Body of pancreas (tissue), 4 donors: ENCODE results near the gene KCNC1. TPM values are rescaled to one million over a fixed set of nuclear protein-coding genes. Genes with fewer than 3 reads are reported as not detected.

Source experiments
- ATAC-seq: fragments of 150-250 bp; one replicate; pipeline ENCODE4 v1.9.1; 2016
- DNase-seq, 4 donors: peaks; one replicate each; pipeline ENCODE4 v3.0.0-alpha.2; 2019
- H3K27ac ChIP-seq, 4 donors: fragments of 200-600 bp; sonication (generic); 1 replicate in 3 of 4; 2 replicates in 1 of 4; pipeline versions ENCODE4 v1.5.1 to v1.6.1; 2016 to 2019; ENCODE audit warnings: mild to moderate bottlenecking in 1 of 4, mixed read lengths in 1 of 4, moderate library complexity in 1 of 4
- H3K27me3 ChIP-seq, 2 donors: fragments of 200-600 bp; sonication (generic); one replicate each; pipeline ENCODE4 v1.6.0; 2016; ENCODE audit warnings: mild to moderate bottlenecking in 1 of 2
- H3K36me3 ChIP-seq, 2 donors: fragments of 200-600 bp; sonication (generic); replicated peaks in 1 of 2; 2 replicates each; pipeline ENCODE4 v1.5.1; 2016; ENCODE audit warnings: low read depth in 2 of 2; ENCODE audit not compliant: insufficient read depth in 1 of 2
- H3K4me1 ChIP-seq: fragments of 200-600 bp; sonication (generic); one replicate; pipeline ENCODE4 v1.6.0; 2016
- H3K4me3 ChIP-seq, 2 donors: fragments of 200-600 bp; sonication (generic); 1 replicate in 1 of 2; 2 replicates in 1 of 2; pipeline ENCODE4 v1.5.1; 2016 to 2019
- H3K9me3 ChIP-seq, 3 donors: fragments of 200-600 bp; sonication (generic); 1 replicate in 2 of 3; 2 replicates in 1 of 3; pipeline ENCODE4 v1.5.1; 2016
- CTCF ChIP-seq, 7 experiments: fragments of 450-650 bp in 4 of 7; fragments of 200-600 bp in 3 of 7; sonication (generic) in 3 of 7; IDR thresholded peaks; one replicate each; pipeline ENCODE4 v1.5.1; 2016 to 2019; ENCODE audit warnings: antibody characterized with exemption in 7 of 7
- POLR2A ChIP-seq, 3 donors: fragments of 450-650 bp; IDR thresholded peaks; one replicate each; pipeline ENCODE4 v1.6.1; 2016; ENCODE audit warnings: antibody characterized with exemption in 3 of 3, mild to moderate bottlenecking in 2 of 3
- WGBS, 2 donors: methylation state at CpG; one replicate each; pipeline ENCODE4 v1.1.5; 2017; 5-methylcytosine and 5-hydroxymethylcytosine counted together
- intact Hi-C: fragments of 100-400 bp; cut with DNase I; formaldehyde crosslinking; loops from one replicate; pipeline ENCODE4 v1.15.1; 2023
- total RNA-seq, 2 donors: library from RNA; depleted of rRNA; stranded (reverse); fragments of >200 nt; gene quantifications; one replicate each; pipeline ENCODE4 v1.1.0, GENCODE V29; 2016

The KCNC1 gene
- total RNA-seq, 2 donors from 2014 or later, result 0.26 TPM; not detected in 1

- H3K9me3 ChIP-seq, result no peaks in the 10 kb centered on the region
- no peaks in the 10 kb centered on the region for H3K36me3 ChIP-seq
- intact Hi-C loops, result no loop called here
- 66 to 90% methylated on average over 2 to 3 of the region's 6 CpGs for WGBS, 2 donors
- DNase-seq (peak in 1 of 4 donors; percentile 6), ATAC-seq (no peak)
- peaks cover 13% of the 10 kb centered on the region for H3K4me1 ChIP-seq
- H3K27ac ChIP-seq, result no peak overlapping the region
- TF ChIP-seq CTCF (IDR thresholded peaks at IDR 0.05), result no peak
- TF ChIP-seq POLR2A (IDR thresholded peaks at IDR 0.05), result no peak
- H3K27me3 ChIP-seq, result peaks cover 0 to 31% of the 10 kb centered on the region in 2 donors
- H3K4me3 ChIP-seq, result no peak overlapping the region
Measured at GRCh38 chr11:17739945-17740338, 5.4 kb downstream of the KCNC1 start.

GRCh38 chr11:17740649-17741235 is 6.2 kb downstream of the KCNC1 start:
- TF ChIP-seq POLR2A (IDR thresholded peaks at IDR 0.05) (no peak), CTCF (IDR thresholded peaks at IDR 0.05) (no peak)
- WGBS, 2 donors, result 59 to 67% methylated on average over 6 to 7 of the region's 7 CpGs
- no peak for DNase-seq
- H3K36me3 ChIP-seq, result no peaks in the 10 kb centered on the region
- no peak overlapping the region for H3K4me3 ChIP-seq
- no peak for ATAC-seq
- H3K4me1 ChIP-seq, result peaks cover 6% of the 10 kb centered on the region
- peaks cover 0 to 31% of the 10 kb centered on the region in 2 donors for H3K27me3 ChIP-seq
- H3K27ac ChIP-seq, result no peak overlapping the region
- intact Hi-C loops, result no loop called here
- no peaks in the 10 kb centered on the region for H3K9me3 ChIP-seq

- Histone ChIP-seq H3K4me1 (no peaks in the 10 kb centered on the region), H3K27ac (no peak overlapping the region), H3K36me3 (no peaks in the 10 kb centered on the region), H3K4me3 (no peak overlapping the region), H3K9me3 (no peaks in the 10 kb centered on the region), H3K27me3 (peaks cover 0 to 26% of the 10 kb centered on the region in 2 donors)
- no peak for DNase-seq
- ATAC-seq, result no peak
- intact Hi-C loops, result no loop called here
- WGBS, 2 donors, result 86 to 93% methylated on average over 7 to 10 of the region's 10 CpGs
- no peak for TF ChIP-seq POLR2A (IDR thresholded peaks at IDR 0.05)
- no peak for TF ChIP-seq CTCF (IDR thresholded peaks at IDR 0.05)
Measured at GRCh38 chr11:17741487-17741886, 6.9 kb downstream of the KCNC1 start.

- intact Hi-C loops, result no loop called here
- peaks cover 0 to 22% of the 10 kb centered on the region in 2 donors for H3K27me3 ChIP-seq
- DNase-seq, result peak in 1 of 4 donors; percentile 1
- no peak overlapping the region for H3K4me3 ChIP-seq
- H3K4me1 ChIP-seq, result no peaks in the 10 kb centered on the region
- H3K36me3 ChIP-seq, result no peaks in the 10 kb centered on the region
- TF ChIP-seq POLR2A (IDR thresholded peaks at IDR 0.05), result no peak
- no peak for TF ChIP-seq CTCF (IDR thresholded peaks at IDR 0.05)
- H3K27ac ChIP-seq, result no peak overlapping the region
- whole genome bisulfite sequencing, 2 donors, result 76 to 77% methylated on average over 5 of the region's 5 CpGs
- ATAC-seq, result no peak
- no peaks in the 10 kb centered on the region for H3K9me3 ChIP-seq
Measured at GRCh38 chr11:17742019-17742418, 7.4 kb downstream of the KCNC1 start.
